HG02973 (cell line): ENCODE measurements around the gene CDK7.
A peak's percentile ranks its signal among the peaks of the same experiment; 100 is the strongest.
"Not testable (repeated sequence)": the region's sequence is repeated elsewhere in the genome, so short reads cannot be mapped to it uniquely, and the experiment has no call there.

Source experiments
- ATAC-seq: cut with Tn5 transposase; IDR thresholded peaks from one replicate; pipeline ENCODE4 v1.9.1; 2021; ENCODE audit warnings: moderate library complexity; ENCODE audit not compliant: unreplicated experiment

Gene CDK7

GRCh38 chr5:69234457-69235268, at the start of gene CDK7:
Gene CDK7 (plus strand): TSS chr5:69234886. CDS start chr5:69234976, 90 bp downstream.
- ATAC-seq: peak; percentile 99

GRCh38 chr5:69187342-69187741, 47.3 kb upstream of the CDK7 start:
- ATAC-seq: no peak

GRCh38 chr5:69188811-69189161, 45.9 kb upstream of the CDK7 start:
- ATAC-seq: peak; percentile 1

- peak; percentile 87 for ATAC-seq
These were observed 45.3 kb upstream of the CDK7 start, which contains the start of gene CENPH for GRCh38 chr5:69189162-69190086. Gene CENPH (plus strand): TSS chr5:69189583. CDS start chr5:69189635, 52 bp downstream.

- ATAC-seq: no peak
These were observed 32.2 kb upstream of the CDK7 start for GRCh38 chr5:69202497-69202896.

GRCh38 chr5:69206528-69207190, 28.0 kb upstream of the CDK7 start:
- ATAC-seq: no peak

GRCh38 chr5:69209602-69210001, 25.1 kb upstream of the CDK7 start:
- no peak for ATAC-seq

- no peak for ATAC-seq
These were observed 23.5 kb upstream of the CDK7 start for GRCh38 chr5:69211200-69211599.

GRCh38 chr5:69212022-69212421, 22.7 kb upstream of the CDK7 start:
- ATAC-seq: no peak

- no peak for ATAC-seq
These were observed 21.0 kb upstream of the CDK7 start for GRCh38 chr5:69213513-69214215.

GRCh38 chr5:69217151-69217511, 17.6 kb upstream of the CDK7 start:
- no peak for ATAC-seq

- ATAC-seq: peak; percentile 92
These were observed 16.8 kb upstream of the CDK7 start for GRCh38 chr5:69217548-69218526.

GRCh38 chr5:69219939-69220338, 14.7 kb upstream of the CDK7 start:
- ATAC-seq: no peak

- ATAC-seq: not testable (repeated sequence)
These were observed 14.3 kb upstream of the CDK7 start for GRCh38 chr5:69220371-69220770.

- not testable (repeated sequence) for ATAC-seq
These were observed 13.9 kb upstream of the CDK7 start for GRCh38 chr5:69220833-69221232.

GRCh38 chr5:69224520-69224919, 10.2 kb upstream of the CDK7 start:
- no peak for ATAC-seq

GRCh38 chr5:69225860-69226259, 8.8 kb upstream of the CDK7 start:
- no peak for ATAC-seq

GRCh38 chr5:69230181-69230580, 4.5 kb upstream of the CDK7 start:
- no peak for ATAC-seq

GRCh38 chr5:69231281-69231680, 3.4 kb upstream of the CDK7 start:
- ATAC-seq: no peak

GRCh38 chr5:69231851-69232250, 2.8 kb upstream of the CDK7 start:
- ATAC-seq: no peak
